H9 (cell line): Measurements from ENCODE around the gene ABLIM3. TPM values are rescaled to one million over a fixed set of nuclear protein-coding genes. Genes with fewer than 3 reads are reported as not detected.

Experiments used
- DNase-seq: peaks from one replicate; pipeline ENCODE4 v3.0.0-alpha.2; 2017
- H2AFZ ChIP-seq: one replicate; pipeline ENCODE4 v1.6.1; 2013; ENCODE audit warnings: mild to moderate bottlenecking, low read length, control low read depth, moderate library complexity
- H2AK5ac ChIP-seq: 2 replicates; pipeline ENCODE4 v1.6.1; 2013; ENCODE audit warnings: low read length, control low read depth, mixed read lengths; ENCODE audit not compliant: insufficient read length
- H2BK120ac ChIP-seq: one replicate; pipeline ENCODE4 v1.6.1; 2013; ENCODE audit warnings: low read depth, mild to moderate bottlenecking, low read length, control low read depth, inconsistent platforms; ENCODE audit not compliant: poor library complexity, severe bottlenecking
- H2BK12ac ChIP-seq: 2 replicates; pipeline ENCODE4 v1.6.1; 2013; ENCODE audit warnings: low read length, control low read depth, mixed read lengths, low read depth; ENCODE audit not compliant: insufficient read length
- H2BK15ac ChIP-seq: 2 replicates; pipeline ENCODE4 v1.6.1; 2013; ENCODE audit warnings: low read depth, low read length, control low read depth
- H2BK20ac ChIP-seq: one replicate; pipeline ENCODE4 v1.6.1; 2013; ENCODE audit warnings: low read depth, mild to moderate bottlenecking, low read length, control low read depth, inconsistent platforms; ENCODE audit not compliant: poor library complexity, severe bottlenecking
- H2BK5ac ChIP-seq: 2 replicates; pipeline ENCODE4 v1.6.1; 2013; ENCODE audit warnings: low read length, control low read depth, mixed read lengths; ENCODE audit not compliant: insufficient read length
- H3K14ac ChIP-seq: 2 replicates; pipeline ENCODE4 v1.6.1; 2013; ENCODE audit warnings: low read length, control low read depth; ENCODE audit not compliant: insufficient read depth
- H3K18ac ChIP-seq: 2 replicates; pipeline ENCODE4 v1.6.1; 2013; ENCODE audit warnings: low read depth, mild to moderate bottlenecking, mixed read lengths, low read length, control low read depth; ENCODE audit not compliant: insufficient read length
- H3K23ac ChIP-seq: 2 replicates; pipeline ENCODE4 v1.6.1; 2013; ENCODE audit warnings: low read length, control low read depth, mixed read lengths, low read depth; ENCODE audit not compliant: insufficient read length
- H3K23me2 ChIP-seq: 2 replicates; pipeline ENCODE4 v1.6.1; 2013; ENCODE audit warnings: low read depth, mild to moderate bottlenecking, mixed read lengths, low read length, control low read depth; ENCODE audit not compliant: insufficient read length, poor library complexity, severe bottlenecking
- H3K27ac ChIP-seq: 2 replicates; pipeline ENCODE4 v1.5.1; 2013; ENCODE audit warnings: low read length, control low read depth, mixed read lengths, low read depth; ENCODE audit not compliant: insufficient read length
- H3K27me3 ChIP-seq: 2 replicates; pipeline ENCODE4 v1.6.1; 2013; ENCODE audit warnings: low read length, control low read depth, inconsistent platforms; ENCODE audit not compliant: insufficient read depth
- H3K4ac ChIP-seq: 2 replicates; pipeline ENCODE4 v1.6.1; 2013; ENCODE audit warnings: low read depth, mild to moderate bottlenecking, control low read depth, inconsistent platforms, low read length, moderate library complexity
- H3K4me1 ChIP-seq: 2 replicates; pipeline ENCODE4 v1.6.1; 2013; ENCODE audit warnings: low read length, control low read depth, inconsistent platforms; ENCODE audit not compliant: insufficient read depth
- H3K4me2 ChIP-seq: 2 replicates; pipeline ENCODE4 v1.6.1; 2013; ENCODE audit warnings: low read length, control low read depth, mixed read lengths; ENCODE audit not compliant: insufficient read length, insufficient read depth
- H3K56ac ChIP-seq: 2 replicates; pipeline ENCODE4 v1.6.1; 2013; ENCODE audit warnings: low read depth, mild to moderate bottlenecking, mixed read lengths, low read length, control low read depth; ENCODE audit not compliant: insufficient read length
- H3K79me1 ChIP-seq: 2 replicates; pipeline ENCODE4 v1.6.1; 2013; ENCODE audit warnings: low read depth, mild to moderate bottlenecking, moderate library complexity, low read length, control low read depth, inconsistent platforms; ENCODE audit not compliant: insufficient read depth, poor library complexity, severe bottlenecking
- H3K79me2 ChIP-seq: 2 replicates; pipeline ENCODE4 v1.6.1; 2013; ENCODE audit warnings: low read length, control low read depth, inconsistent platforms; ENCODE audit not compliant: insufficient read depth
- H3K9ac ChIP-seq: 2 replicates; pipeline ENCODE4 v1.6.1; 2013; ENCODE audit warnings: low read length, control low read depth, mixed read lengths; ENCODE audit not compliant: insufficient read length; ENCODE audit errors: extremely low read depth
- H3K9me3 ChIP-seq: one replicate; pipeline ENCODE4 v1.6.1; 2013; ENCODE audit warnings: low read depth, low read length, inconsistent platforms; ENCODE audit not compliant: control insufficient read depth
- H3T11ph ChIP-seq: one replicate; pipeline ENCODE4 v1.6.1; 2013; ENCODE audit warnings: mild to moderate bottlenecking, low read length, control low read depth, inconsistent platforms
- H4K20me1 ChIP-seq: one replicate; pipeline ENCODE4 v1.6.1; 2013; ENCODE audit not compliant: control insufficient read depth, insufficient read length, insufficient read depth
- H4K5ac ChIP-seq: 2 replicates; pipeline ENCODE4 v1.6.1; 2013; ENCODE audit warnings: low read depth, mild to moderate bottlenecking, mixed read lengths, low read length, control low read depth; ENCODE audit not compliant: insufficient read length
- H4K8ac ChIP-seq: replicated peaks from 2 replicates; pipeline ENCODE4 v1.6.1; 2013; ENCODE audit warnings: low read length, control low read depth, mixed read lengths, low read depth; ENCODE audit not compliant: insufficient read length
- H4K91ac ChIP-seq: 2 replicates; pipeline ENCODE4 v1.6.1; 2013; ENCODE audit warnings: low read depth, mild to moderate bottlenecking, moderate library complexity, mixed read lengths, low read length, control low read depth; ENCODE audit not compliant: insufficient read length
- H3K27ac Mint-ChIP-seq, 3 experiments: 2 replicates in 2 of 3; 3 replicates in 1 of 3; pipeline ENCODE4 v1.8.0; 2020 to 2021; ENCODE audit warnings: mixed read lengths in 3 of 3, mild to moderate bottlenecking in 1 of 3, moderate library complexity in 1 of 3
- H3K27me3 Mint-ChIP-seq: 2 replicates; pipeline ENCODE4 v1.8.0; 2021; ENCODE audit warnings: low read depth, mild to moderate bottlenecking, moderate library complexity, mixed read lengths
- H3K36me3 Mint-ChIP-seq, 3 experiments: 2 replicates in 2 of 3; 3 replicates in 1 of 3; pipeline ENCODE4 v1.8.0; 2020 to 2021; ENCODE audit warnings: low read depth in 3 of 3, mixed read lengths in 3 of 3; ENCODE audit not compliant: insufficient read depth in 1 of 3
- H3K4me1 Mint-ChIP-seq, 2 experiments: 2 replicates each; pipeline ENCODE4 v1.8.0; 2020; ENCODE audit warnings: mixed read lengths in 2 of 2
- H3K4me3 Mint-ChIP-seq, 2 experiments: 2 replicates in 1 of 2; 3 replicates in 1 of 2; pipeline ENCODE4 v1.8.0; 2020 to 2021; ENCODE audit warnings: mild to moderate bottlenecking in 2 of 2, mixed read lengths in 2 of 2, moderate library complexity in 1 of 2
- H3K9me3 Mint-ChIP-seq, 2 experiments: 2 replicates in 1 of 2; 3 replicates in 1 of 2; pipeline ENCODE4 v1.8.0; 2020; ENCODE audit warnings: mild to moderate bottlenecking in 2 of 2, mixed read lengths in 2 of 2, moderate library complexity in 1 of 2
- CTCF ChIP-seq: fragments of 200-600 bp; sonication (generic); conservative IDR thresholded peaks from 3 replicates; pipeline ENCODE4 v1.8.0; 2021; ENCODE audit warnings: antibody characterized with exemption, mild to moderate bottlenecking
- WGBS: extraction: QIAGEN DNeasy Blood & Tissue Kit; methylation state at CpG from one replicate; pipeline ENCODE4 v1.1.7; 2013; ENCODE audit warnings: missing lambda C conversion rate, low lambda C conversion rate, mixed read lengths; ENCODE audit not compliant: insufficient read length; ENCODE audit errors: extremely low coverage; 5-methylcytosine and 5-hydroxymethylcytosine counted together
- total RNA-seq: library from RNA; stranded (reverse); gene quantifications from 2 replicates; pipeline ENCODE4 v1.2.1, GENCODE V29; 2021

The ABLIM3 gene
- total RNA-seq, 1 experiment from 2014 or later, result 0.20 TPM

GRCh38 chr5:149271195-149271715 lies 130.0 kb downstream of the ABLIM3 start:
- Histone ChIP-seq H3K23ac (no peak overlapping the region), H2BK120ac (no peak overlapping the region), H2BK5ac (no peak overlapping the region), H3T11ph (no peak overlapping the region), H3K4me1 (no peaks in the 10 kb centered on the region; the same call in 1 of the 2 replicates), H2BK15ac (peak overlapping the region; percentile 42; the same call in 1 of the 2 replicates), H3K9me3 (no peaks in the 10 kb centered on the region), H4K91ac (no peak overlapping the region), H4K20me1 (no peaks in the 10 kb centered on the region), H3K79me2 (no peaks in the 10 kb centered on the region), H2BK20ac (no peak overlapping the region), H3K23me2 (peaks cover 8% of the 10 kb centered on the region), H3K79me1 (no peaks in the 10 kb centered on the region), H4K8ac (no peak overlapping the region), H3K18ac (peak overlapping the region; percentile 31), H3K4ac (no peak overlapping the region), H3K9ac (no peak overlapping the region), H3K27ac (no peak overlapping the region), H3K27me3 (peaks cover 7% of the 10 kb centered on the region; the same call in 1 of the 2 replicates), H3K4me2 (peak overlapping the region; percentile 59), H2AK5ac (no peak overlapping the region), H4K5ac (no peak overlapping the region), H3K56ac (no peak overlapping the region), H3K14ac (0 out of 2 replicates have a peak overlapping the region, but pooled peaks have one; percentile 27), H2BK12ac (no peak overlapping the region), H2AFZ (peak overlapping the region; percentile 79)
- Mint-ChIP-seq H3K27me3 (peaks cover 59% of the 10 kb centered on the region), H3K9me3 (no peaks in the 10 kb centered on the region; a peak in 1 of 5 replicates), H3K4me1 (peaks cover 19 to 24% of the 10 kb centered on the region in 2 experiments), H3K4me3 (peak overlapping the region; percentile 71 to 77), H3K27ac (no peak overlapping the region), H3K36me3 (no peaks in the 10 kb centered on the region)
- peak; percentile 70 for DNase-seq
- TF ChIP-seq CTCF, result no peak
- WGBS, result no CpG with 5 or more reads among the region's 40 CpGs
